ENCODE measurements around the gene TSC2.

TSC2 gene

GRCh38 chr16:2053897-2054296 is 6.1 kb downstream of the TSC2 start:
- no peak for TF ChIP-seq CTCF (conservative IDR thresholded peaks at IDR 0.05; ENCODE audit: low read depth, low read length)
- Histone ChIP-seq H3K27me3 (ENCODE audit: insufficient read depth, low read depth) (no peaks in the 10 kb centered on the region), H3K4me3 (IDR thresholded peaks at IDR 0.05; ENCODE audit: insufficient read depth, low read depth, low read length) (no peak overlapping the region), H3K36me3 (ENCODE audit: insufficient read depth) (peaks cover 4% of the 10 kb centered on the region; the same call in 1 of the 2 replicates), H3K27ac (no peak overlapping the region), H3K9ac (no peak overlapping the region), H2AFZ (ENCODE audit: low read depth) (no peak overlapping the region), H4K20me1 (ENCODE audit: insufficient read depth) (no peaks in the 10 kb centered on the region), H3K79me2 (ENCODE audit: insufficient read depth, low read depth) (peaks cover 11% of the 10 kb centered on the region; the same call in 1 of the 2 replicates), H3K4me1 (ENCODE audit: low read depth, poor library complexity, severe bottlenecking) (peaks cover 5% of the 10 kb centered on the region), H3K4me2 (no peak overlapping the region)

DNA sequence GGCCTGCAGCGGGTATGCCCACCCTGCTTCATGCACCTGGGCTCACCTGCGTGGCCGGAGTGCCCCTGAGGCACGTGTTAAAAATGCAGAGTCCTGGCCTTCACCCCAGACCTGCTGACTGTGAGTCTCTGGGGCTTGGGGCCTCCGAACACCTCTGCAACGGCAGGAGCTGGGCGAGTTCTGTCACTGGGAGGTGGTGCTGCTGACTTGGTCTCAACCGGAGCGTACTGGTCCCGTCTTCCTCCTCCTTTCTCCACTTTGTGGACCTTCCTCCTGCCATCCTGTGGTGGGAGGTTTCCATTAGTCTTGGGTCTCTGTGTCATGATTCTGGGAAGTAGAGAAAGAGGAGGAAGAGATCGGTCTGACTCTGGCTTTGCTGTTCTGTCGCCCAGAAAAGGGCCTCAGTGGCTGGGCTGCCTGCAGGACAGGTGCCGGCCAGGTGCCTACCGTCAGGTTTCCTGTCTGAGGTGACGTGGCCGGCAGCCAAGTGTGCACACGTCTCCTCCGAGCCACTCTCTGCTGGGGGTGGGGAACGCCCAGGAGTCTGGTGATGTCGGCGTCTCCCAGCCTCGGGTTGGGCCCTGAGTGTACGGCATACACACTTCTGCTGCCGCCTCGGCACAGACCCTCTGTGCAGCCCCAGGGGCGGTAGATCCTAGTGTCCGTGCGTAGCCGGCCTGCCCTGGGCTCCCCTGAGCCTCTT is 6.9 kb downstream of the TSC2 start:
- no peak overlapping the region for H3K27ac ChIP-seq
- no peak overlapping the region for H3K4me2 ChIP-seq
- H3K79me2 ChIP-seq (ENCODE audit: insufficient read depth, low read depth) = peaks cover 3% of the 10 kb centered on the region; the same call in 1 of the 2 replicates
- H3K4me3 ChIP-seq (IDR thresholded peaks at IDR 0.05; ENCODE audit: insufficient read depth, low read depth, low read length) = no peak overlapping the region
- no peaks in the 10 kb centered on the region for H4K20me1 ChIP-seq (ENCODE audit: insufficient read depth)
- no peak for TF ChIP-seq CTCF (conservative IDR thresholded peaks at IDR 0.05; ENCODE audit: low read depth, low read length)
- no peak overlapping the region for H2AFZ ChIP-seq (ENCODE audit: low read depth)
- H3K27me3 ChIP-seq (ENCODE audit: insufficient read depth, low read depth) = no peaks in the 10 kb centered on the region
- peaks cover 4% of the 10 kb centered on the region; the same call in 1 of the 2 replicates for H3K36me3 ChIP-seq (ENCODE audit: insufficient read depth)
- no peaks in the 10 kb centered on the region for H3K4me1 ChIP-seq (ENCODE audit: low read depth, poor library complexity, severe bottlenecking)
- no peak overlapping the region for H3K9ac ChIP-seq

- Histone ChIP-seq H3K4me3 (IDR thresholded peaks at IDR 0.05; ENCODE audit: insufficient read depth, low read depth, low read length) (no peak overlapping the region), H3K36me3 (ENCODE audit: insufficient read depth) (no peaks in the 10 kb centered on the region), H2AFZ (ENCODE audit: low read depth) (no peak overlapping the region), H3K4me1 (ENCODE audit: low read depth, poor library complexity, severe bottlenecking) (no peaks in the 10 kb centered on the region), H3K79me2 (ENCODE audit: insufficient read depth, low read depth) (no peaks in the 10 kb centered on the region), H3K27me3 (ENCODE audit: insufficient read depth, low read depth) (no peaks in the 10 kb centered on the region), H3K27ac (no peak overlapping the region), H3K4me2 (no peak overlapping the region), H4K20me1 (ENCODE audit: insufficient read depth) (no peaks in the 10 kb centered on the region), H3K9ac (no peak overlapping the region)
- no peak for TF ChIP-seq CTCF (conservative IDR thresholded peaks at IDR 0.05; ENCODE audit: low read depth, low read length)
Observed at GRCh38 chr16:2056077-2056476, 8.3 kb downstream of the TSC2 start.

DNA sequence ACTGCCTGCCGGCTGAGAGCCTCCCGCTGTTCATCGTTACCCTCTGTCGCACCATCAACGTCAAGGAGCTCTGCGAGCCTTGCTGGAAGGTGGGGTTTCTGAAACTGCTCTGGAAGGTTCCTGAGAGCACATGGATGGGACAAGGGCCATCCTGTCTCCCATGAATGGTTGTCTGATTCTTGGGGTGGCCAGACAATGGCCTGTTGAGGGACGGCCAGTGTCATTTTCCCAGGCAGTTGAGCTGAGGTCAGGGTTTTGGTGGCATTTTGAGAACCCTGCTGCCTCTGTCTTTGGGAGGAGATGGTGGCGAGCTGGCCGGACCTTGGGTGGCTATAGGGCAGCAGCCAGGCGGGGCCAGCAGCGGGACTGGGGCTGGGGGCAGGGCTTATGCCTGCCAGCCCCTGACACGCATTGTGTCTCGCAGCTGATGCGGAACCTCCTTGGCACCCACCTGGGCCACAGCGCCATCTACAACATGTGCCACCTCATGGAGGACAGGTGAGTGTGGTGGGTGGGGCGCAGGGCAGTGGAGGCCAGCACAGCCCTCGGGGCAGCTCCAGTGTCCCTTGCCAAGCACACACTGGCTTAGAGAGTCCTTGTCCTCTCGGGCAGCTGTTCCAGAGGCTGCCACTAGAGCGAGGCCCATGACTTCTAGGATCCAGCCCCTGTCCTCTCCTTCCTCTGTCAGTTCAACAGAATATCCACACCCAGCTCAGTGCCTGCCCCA is 9.1 kb downstream of the TSC2 start:
- Histone ChIP-seq H3K27ac (no peak overlapping the region), H3K79me2 (ENCODE audit: insufficient read depth, low read depth) (no peaks in the 10 kb centered on the region), H3K36me3 (ENCODE audit: insufficient read depth) (no peaks in the 10 kb centered on the region), H3K27me3 (ENCODE audit: insufficient read depth, low read depth) (no peaks in the 10 kb centered on the region), H3K4me1 (ENCODE audit: low read depth, poor library complexity, severe bottlenecking) (no peaks in the 10 kb centered on the region), H3K4me3 (IDR thresholded peaks at IDR 0.05; ENCODE audit: insufficient read depth, low read depth, low read length) (no peak overlapping the region), H3K4me2 (no peak overlapping the region), H3K9ac (no peak overlapping the region), H4K20me1 (ENCODE audit: insufficient read depth) (no peaks in the 10 kb centered on the region), H2AFZ (ENCODE audit: low read depth) (no peak overlapping the region)
- no peak for TF ChIP-seq CTCF (conservative IDR thresholded peaks at IDR 0.05; ENCODE audit: low read depth, low read length)

Measured in KMS-11 (cell line).